ENCODE measurements around the gene AP3D1. TPM values are rescaled to one million over a fixed set of nuclear protein-coding genes. Genes with fewer than 3 reads are reported as not detected.
A peak's percentile ranks its signal among the peaks of the same experiment; 100 is the strongest.

Gene AP3D1
- total and polyA plus RNA-seq, 9 of the 15 experiments (the other 6 are each of a cell fraction or from before 2014, with no cell fraction given), result 1.2 to 86.1 (median 35.9) TPM

GRCh38 chr19:2061495-2062388, 89.6 kb downstream of the AP3D1 start (continued):
- TF ChIP-seq ZBTB9 (CRISPR knock-in tag; IDR thresholded peaks at IDR 0.05) (0 out of 2 replicates have a peak, but pooled peaks have one; percentile 30), TAF1 (IDR thresholded peaks at IDR 0.05; ENCODE audit: control insufficient read depth, extremely low read depth, insufficient read depth, low read length, severe bottlenecking) (peak; percentile 56), ARHGAP35 (IDR thresholded peaks at IDR 0.05; ENCODE audit: partially characterized antibody) (no peak), HDAC8 (tag; IDR thresholded peaks at IDR 0.05) (no peak), BDP1 (IDR thresholded peaks at IDR 0.05; ENCODE audit: insufficient read depth, insufficient read length) (no peak), YBX1 (IDR thresholded peaks at IDR 0.05) (no peak), STAT5B (CRISPR knock-in tag; IDR thresholded peaks at IDR 0.05) (no peak), CCNT2 (IDR thresholded peaks at IDR 0.05; ENCODE audit: borderline replicate concordance, extremely low read depth, insufficient read length, low read depth, low read length) (peak; percentile 84), EP300 (IDR thresholded peaks at IDR 0.05; ENCODE audit: low read length) (peak; percentile 6; the same call in 1 of the 2 replicates), BMI1 (IDR thresholded peaks at IDR 0.05; ENCODE audit: low read length) (peak; percentile 86), MTF1 (CRISPR knock-in tag; IDR thresholded peaks at IDR 0.05; ENCODE audit: borderline replicate concordance) (no peak), EP400 (IDR thresholded peaks at IDR 0.05) (peak; percentile 32; the same call in 1 of the 2 replicates), FOXM1 (IDR thresholded peaks at IDR 0.05; ENCODE audit: low read depth) (peak; percentile 41; the same call in 1 of the 2 replicates), FOXM1 (CRISPR knock-in tag; IDR thresholded peaks at IDR 0.05; ENCODE audit: low read depth) (no peak), XRCC4 (IDR thresholded peaks at IDR 0.05; ENCODE audit: extremely low read depth, insufficient read depth, insufficient read length) (no peak), KLF6 (CRISPR knock-in tag; IDR thresholded peaks at IDR 0.05; ENCODE audit: borderline replicate concordance) (no peak), HNRNPLL (IDR thresholded peaks at IDR 0.05; ENCODE audit: low read depth, low read length, poor library complexity, severe bottlenecking) (peak; percentile 28), HDAC3 (IDR thresholded peaks at IDR 0.05; ENCODE audit: borderline replicate concordance, partially characterized antibody) (no peak), ZBTB33 (CRISPR knock-in tag; IDR thresholded peaks at IDR 0.05) (no peak), MEF2A (IDR thresholded peaks at IDR 0.05; ENCODE audit: control insufficient read depth, low read depth, low read length) (no peak)
- TF ChIP-seq, protein P1, sequence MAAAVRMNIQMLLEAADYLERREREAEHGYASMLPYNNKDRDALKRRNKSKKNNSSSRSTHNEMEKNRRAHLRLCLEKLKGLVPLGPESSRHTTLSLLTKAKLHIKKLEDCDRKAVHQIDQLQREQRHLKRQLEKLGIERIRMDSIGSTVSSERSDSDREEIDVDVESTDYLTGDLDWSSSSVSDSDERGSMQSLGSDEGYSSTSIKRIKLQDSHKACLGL (CRISPR knock-in tag; IDR thresholded peaks at IDR 0.05; ENCODE audit: borderline replicate concordance, poor library complexity, severe bottlenecking), result no peak
